Iris pigment epithelial cell (primary cell): ENCODE results near the gene C2orf76.
"Not testable (repeated sequence)": the region's sequence is repeated elsewhere in the genome, so short reads cannot be mapped to it uniquely, and the experiment has no call there.

Experiments
- DNase-seq: peaks from one replicate; pipeline ENCODE4 v3.0.0-alpha.2; 2011; ENCODE audit warnings: low read depth

The C2orf76 gene

GRCh38 chr2:119294671-119295070 is 72.0 kb downstream of the C2orf76 start:
- DNase-seq, result no peak

DNA sequence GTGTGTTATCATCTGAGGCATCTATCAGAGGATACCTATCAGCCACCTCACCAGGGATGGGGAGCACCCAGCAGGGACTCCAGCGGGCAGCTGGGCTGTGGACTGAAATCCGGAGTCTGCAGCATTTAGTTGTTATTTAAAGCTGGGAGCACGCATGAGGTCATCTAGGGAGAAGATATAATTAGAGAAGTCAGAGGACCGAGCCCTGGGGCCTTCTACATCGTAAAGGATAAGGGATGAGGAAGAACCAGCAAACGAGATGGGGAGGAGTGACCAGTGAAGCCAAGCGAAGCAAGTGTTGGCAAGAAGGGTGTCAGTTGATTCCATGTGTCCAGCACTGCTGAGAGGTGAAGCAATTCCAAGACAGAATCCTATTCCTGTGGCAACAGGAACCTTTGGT is 72.7 kb downstream of the C2orf76 start:
- no peak for DNase-seq

DNA sequence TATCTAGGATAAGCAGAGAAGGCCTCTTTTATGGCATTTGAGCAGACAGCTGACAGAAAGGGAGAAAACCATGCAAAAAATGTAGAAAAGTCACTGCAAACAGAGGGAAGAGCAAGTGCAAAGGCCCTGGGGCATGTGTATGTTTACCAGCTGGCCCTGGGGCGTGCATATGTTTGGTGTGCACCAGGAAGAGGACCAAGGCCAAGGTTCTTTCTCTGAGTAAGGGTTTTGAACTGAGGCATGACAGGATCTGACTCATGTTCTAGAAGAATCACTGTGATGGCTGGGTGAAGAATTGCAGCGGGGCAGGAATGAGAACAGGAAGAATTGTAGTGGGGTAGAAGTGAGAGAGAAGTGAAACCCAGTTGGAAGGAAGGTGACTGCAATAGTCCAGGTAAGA is 73.4 kb downstream of the C2orf76 start:
- peak; percentile 60 for DNase-seq

DNA sequence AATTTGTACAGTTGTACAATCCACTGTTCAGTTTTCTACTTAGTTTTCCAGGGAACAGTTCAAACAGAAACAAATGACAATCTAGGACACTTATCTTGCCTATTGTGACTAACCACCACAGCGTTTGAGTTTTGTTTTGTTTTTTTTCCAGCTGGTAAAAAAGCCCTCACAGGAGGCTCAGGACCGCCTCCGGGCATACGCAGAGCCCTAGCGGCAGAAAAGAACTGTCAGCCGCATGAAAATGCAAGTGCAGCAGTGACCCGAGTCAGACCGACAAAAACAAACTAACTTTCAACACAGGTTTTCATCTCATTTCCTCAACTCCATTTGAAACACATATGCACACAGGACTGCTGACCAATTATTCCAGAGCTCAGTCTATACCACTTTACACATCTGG is 74.4 kb downstream of the C2orf76 start:
- peak; percentile 20 for DNase-seq

GRCh38 chr2:119291588-119292167 is 75.0 kb downstream of the C2orf76 start:
- no peak for DNase-seq

DNA sequence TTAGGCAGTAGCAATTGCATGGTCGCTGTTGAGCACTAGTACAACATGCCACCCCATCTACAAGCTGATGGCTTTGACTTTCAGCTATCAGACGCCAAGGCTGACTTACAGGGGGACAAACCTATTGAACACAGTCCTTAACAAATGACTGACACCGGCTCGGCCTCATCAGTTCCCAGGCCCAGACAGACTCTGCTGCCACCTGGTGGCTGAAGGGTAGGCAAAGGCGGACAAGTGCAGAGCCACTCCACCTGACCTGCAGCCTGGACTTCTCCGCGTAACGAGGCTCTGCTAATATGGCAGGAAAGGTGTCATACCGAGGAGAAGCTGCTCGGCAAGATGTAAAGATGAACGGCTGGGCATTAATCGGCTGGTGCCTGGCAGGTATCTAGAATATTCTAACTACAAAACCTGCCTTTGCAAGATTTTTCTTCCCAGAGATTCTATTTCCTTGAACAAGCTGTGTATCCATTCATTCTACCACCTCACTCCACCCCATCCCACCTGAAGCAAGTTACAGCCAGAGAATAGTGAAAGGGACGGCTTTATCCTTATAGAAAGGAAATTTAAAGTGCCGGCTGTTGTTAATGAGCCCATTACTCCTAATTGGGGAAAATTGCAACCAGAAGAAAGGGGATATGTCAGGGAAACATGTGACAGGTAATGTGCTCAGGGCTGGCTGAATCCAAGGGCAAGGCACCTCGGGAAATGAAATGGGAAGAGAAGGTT is 75.6 kb downstream of the C2orf76 start:
- DNase-seq, result peak; percentile 63

GRCh38 chr2:119289642-119290041 is 77.0 kb downstream of the C2orf76 start:
- DNase-seq, result no peak

GRCh38 chr2:119289093-119289492 is 77.5 kb downstream of the C2orf76 start:
- DNase-seq, result no peak

DNA sequence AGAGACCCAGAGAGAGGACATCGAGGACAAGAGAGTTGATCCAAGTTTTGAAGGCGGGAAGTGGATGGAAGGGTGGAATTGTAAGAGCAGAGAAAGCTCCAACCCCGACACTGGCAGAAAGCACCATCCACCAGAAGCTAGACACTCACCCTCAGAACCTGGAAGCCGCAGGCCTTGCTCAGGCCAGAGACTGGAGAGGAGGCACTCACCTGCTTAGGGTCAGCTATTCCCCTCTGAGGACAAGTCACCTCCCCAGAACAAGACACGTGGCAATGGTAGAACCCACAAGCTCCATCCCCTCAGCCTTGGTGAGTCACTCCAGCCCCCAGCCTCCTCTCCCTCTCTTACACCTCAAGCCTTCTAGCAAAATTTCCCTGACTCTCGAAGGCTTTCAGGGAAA is 78.1 kb downstream of the C2orf76 start:
- no peak for DNase-seq

DNA sequence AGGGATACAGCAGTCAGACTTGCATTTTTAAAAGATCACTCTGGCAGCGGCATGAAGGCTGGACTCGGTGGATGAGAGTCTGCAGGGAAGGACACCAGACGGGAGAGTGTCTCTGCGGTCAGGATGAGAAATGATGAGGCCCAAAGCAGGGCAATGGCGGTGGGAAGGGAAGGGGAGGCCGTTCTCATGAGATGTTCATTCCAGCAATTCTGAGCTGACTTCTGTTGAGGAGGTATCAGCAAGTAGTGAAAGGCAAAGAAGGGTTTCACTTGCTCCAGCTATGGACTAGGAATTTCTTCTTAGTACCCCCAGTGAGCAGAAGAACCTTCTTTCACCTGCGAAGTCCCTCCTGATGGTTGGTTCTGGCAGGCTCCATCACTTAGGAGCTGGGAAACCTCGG is 80.0 kb downstream of the C2orf76 start:
- no peak for DNase-seq

DNA sequence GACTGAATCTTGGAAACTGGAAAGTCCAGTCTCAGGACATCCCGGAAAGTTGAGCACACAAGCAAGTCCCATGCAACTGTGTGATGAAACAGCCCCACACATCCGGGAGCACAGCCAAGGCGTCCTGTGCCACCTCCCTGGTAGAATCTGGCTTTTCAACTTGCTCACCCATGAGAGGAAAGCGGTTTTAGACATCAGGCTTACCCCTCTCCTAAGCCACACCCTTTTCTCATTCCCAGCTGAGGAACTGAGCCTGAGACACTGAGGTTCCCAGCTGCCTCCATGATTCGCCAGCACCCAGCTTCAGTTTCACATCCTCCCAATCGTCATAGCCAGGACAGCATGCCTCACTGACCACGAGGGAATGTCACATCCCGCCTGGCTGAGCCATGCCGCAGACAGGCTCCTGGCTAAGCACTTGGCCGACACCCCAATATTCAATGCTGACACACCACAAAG is 82.7 kb downstream of the C2orf76 start:
- peak; percentile 62 for DNase-seq

DNA sequence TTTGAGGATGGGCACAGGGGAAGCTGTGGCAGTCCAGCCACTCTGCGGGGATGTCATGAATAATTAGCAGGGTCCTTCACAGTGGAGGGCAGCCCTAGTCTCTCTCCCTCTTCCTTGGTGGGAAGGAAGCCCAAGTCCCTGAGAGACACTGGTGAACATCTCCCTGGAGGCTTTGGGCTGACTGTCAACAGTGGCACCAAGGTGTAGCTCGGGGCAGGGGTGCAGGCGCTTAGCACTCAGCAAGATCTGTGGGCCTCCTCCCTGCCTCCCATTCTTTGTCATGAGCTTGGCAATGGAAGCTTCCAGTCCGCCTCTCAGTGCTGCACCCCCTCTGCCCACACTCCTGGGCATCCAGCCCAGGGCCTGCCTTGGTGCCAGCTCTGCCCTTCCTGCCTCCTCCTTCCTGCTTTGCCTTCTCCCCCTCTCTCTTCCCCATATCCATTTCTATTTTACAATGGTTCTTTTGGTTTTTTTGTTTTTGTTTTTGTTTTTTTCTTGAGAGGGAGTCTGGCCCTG is 83.6 kb downstream of the C2orf76 start:
- DNase-seq, result no peak

DNA sequence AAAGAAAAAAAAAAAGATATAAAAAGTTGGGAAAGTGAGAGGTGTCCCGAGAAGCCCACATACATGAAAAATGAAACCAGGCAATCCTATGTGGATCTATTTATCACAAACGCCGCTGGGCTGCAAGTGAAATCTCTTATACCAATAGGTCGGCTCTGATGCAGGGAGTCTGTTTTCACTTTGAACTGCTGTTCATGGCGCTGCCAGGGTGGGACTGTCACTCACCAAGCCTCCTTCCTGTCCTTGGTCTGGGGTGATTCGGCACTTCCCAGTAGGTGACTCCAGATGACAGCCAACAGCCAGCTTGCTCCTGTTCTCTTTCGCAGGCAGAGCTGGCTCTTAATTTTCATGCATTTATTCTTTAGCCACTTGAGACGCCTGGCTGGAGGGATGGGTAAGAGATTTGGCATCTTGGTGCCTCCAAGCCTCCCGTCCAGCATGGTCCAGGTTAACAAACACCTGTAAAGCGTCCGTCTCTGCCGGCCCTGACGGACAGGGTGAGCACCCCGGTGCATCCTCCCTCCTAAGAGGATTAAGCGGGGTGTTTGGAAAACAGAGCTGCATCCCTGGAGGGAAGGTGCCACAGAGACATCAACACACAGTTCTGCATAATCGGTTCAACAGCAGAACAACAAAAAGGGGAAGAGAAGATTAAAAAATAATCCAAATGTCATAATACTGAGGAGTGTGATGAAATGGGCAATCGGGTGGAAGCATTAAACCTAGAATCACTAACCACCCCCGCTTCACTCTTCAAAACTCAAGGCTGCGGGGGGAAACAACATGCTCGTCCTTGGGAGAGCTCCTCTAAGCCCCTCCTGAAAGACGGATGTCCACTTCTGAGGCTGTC is 84.3 kb downstream of the C2orf76 start:
- DNase-seq, result no peak

GRCh38 chr2:119280680-119281079 is 86.0 kb downstream of the C2orf76 start:
- DNase-seq, result no peak

DNA sequence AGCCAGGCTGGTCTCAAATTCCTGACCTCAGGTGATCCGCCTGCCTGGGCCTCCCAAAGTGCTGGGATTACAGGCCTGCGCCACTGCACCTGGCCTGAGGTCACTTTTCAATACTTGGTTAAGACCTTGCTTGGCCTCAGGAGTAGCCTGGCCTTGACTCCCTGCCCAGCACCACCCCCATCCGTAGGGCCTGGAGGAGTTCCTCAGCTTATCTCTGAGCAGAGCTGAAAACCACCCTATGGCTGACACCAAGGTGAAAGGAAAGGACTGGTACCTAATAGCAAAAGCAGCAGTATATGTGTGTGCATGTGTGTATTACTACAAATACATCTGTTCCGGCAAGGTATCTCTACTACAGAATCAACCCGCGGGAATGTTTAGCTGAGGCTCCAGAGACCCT is 87.0 kb downstream of the C2orf76 start:
- DNase-seq, result no peak

DNA sequence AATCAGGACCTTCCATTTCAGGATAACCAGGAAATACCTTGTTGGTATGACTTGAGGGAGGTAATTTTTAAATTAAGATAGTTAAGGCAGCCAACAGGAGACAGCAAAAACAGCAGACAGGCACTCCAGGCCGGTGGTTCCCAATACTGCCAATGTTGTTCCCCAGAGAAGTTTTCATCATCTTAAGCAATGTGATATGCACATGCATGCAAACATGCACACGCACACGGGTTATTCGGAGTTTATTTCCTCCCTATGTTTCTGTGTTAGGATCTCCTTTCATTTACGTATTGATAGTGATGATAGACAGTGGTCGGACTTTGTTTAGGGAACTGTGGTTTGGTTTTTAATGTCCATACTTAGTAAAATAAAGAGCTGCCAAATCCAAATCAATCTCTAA is 87.7 kb downstream of the C2orf76 start:
- DNase-seq, result no peak

DNA sequence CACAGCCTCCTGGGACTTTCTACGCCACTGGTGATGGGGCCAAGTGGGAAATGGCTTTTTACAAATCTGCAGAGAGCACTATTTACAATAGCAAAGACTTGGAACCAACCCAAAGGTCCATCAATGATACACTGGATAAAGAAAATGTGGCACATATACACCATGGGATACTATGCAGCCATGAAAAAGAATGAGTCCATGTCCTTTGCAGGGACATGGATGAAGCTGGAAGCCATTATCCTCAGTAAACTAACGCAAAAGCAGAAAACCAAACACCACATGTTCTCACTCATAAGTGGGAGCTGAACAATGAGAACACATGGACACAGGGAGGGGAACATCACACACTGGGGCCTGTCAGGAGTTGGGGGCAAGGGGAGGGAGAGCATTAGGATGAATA is 88.2 kb downstream of the C2orf76 start:
- DNase-seq, result not testable (repeated sequence)

GRCh38 chr2:119276864-119277263 is 89.8 kb downstream of the C2orf76 start:
- DNase-seq, result no peak

- no peak for DNase-seq
These were observed 99.0 kb downstream of the C2orf76 start for GRCh38 chr2:119267604-119268003.

GRCh38 chr2:119266091-119266589 is 100.5 kb downstream of the C2orf76 start:
- DNase-seq, result no peak

- no peak for DNase-seq
These were observed 101.0 kb downstream of the C2orf76 start for GRCh38 chr2:119265693-119266066.
